PC-9 (cell line): ENCODE measurements around the gene RBM33. TPM values are rescaled to one million over a fixed set of nuclear protein-coding genes. Genes with fewer than 3 reads are reported as not detected.

Source experiments
- BruUV-seq: library from RNA; stranded (reverse); fragments of 400-500 nt; replicated peaks from 2 replicates; lab custom pipeline; 2021; lab: Mats Ljungman, UMichigan
- CTCF ChIA-PET: fragments of 300-600 bp; sonication (Branson Sonifier 250); formaldehyde crosslinking; loops from one replicate; lab custom pipeline; 2022; ENCODE audit warnings: antibody characterized with exemption; lab: Charles Lee
- POLR2A ChIA-PET: fragments of 300-600 bp; sonication (Branson Sonifier 250); formaldehyde crosslinking; loops from one replicate; lab custom pipeline; 2022; ENCODE audit warnings: antibody characterized with exemption; ENCODE audit not compliant: unreplicated experiment; lab: Charles Lee
- DNase-seq, 2 experiments: peaks; one replicate each; pipeline versions ENCODE4 v3.0.0 to v3.0.0-alpha.2; 2015 to 2022; ENCODE audit warnings: mixed read lengths in 1 of 2
- H2AFZ ChIP-seq: fragments of 200-600 bp; sonication (generic); 2 replicates; pipeline ENCODE4 v1.8.1; 2017; ENCODE audit warnings: antibody characterized with exemption
- H3F3A ChIP-seq: fragments of 200-600 bp; sonication (generic); 2 replicates; pipeline ENCODE4 v1.8.1; 2017; ENCODE audit warnings: antibody characterized with exemption, mild to moderate bottlenecking, low read depth; ENCODE audit not compliant: insufficient read depth
- H3K27ac ChIP-seq: fragments of 200-600 bp; sonication (generic); 2 replicates; pipeline ENCODE4 v1.6.1; 2016; ENCODE audit warnings: mixed run types
- H3K27me3 ChIP-seq: fragments of 200-600 bp; sonication (generic); 2 replicates; pipeline ENCODE4 v1.6.1; 2016; ENCODE audit warnings: low read depth, mixed run types; ENCODE audit not compliant: insufficient read depth
- H3K36me3 ChIP-seq: fragments of 200-600 bp; sonication (generic); 2 replicates; pipeline ENCODE4 v1.6.1; 2016; ENCODE audit warnings: low read depth, mixed run types
- H3K4me1 ChIP-seq: fragments of 200-600 bp; sonication (generic); replicated peaks from 2 replicates; pipeline ENCODE4 v1.6.1; 2016; ENCODE audit warnings: mixed run types; ENCODE audit not compliant: insufficient read depth
- H3K4me2 ChIP-seq: fragments of 200-600 bp; sonication (generic); 2 replicates; pipeline ENCODE4 v1.6.1; 2017; ENCODE audit warnings: mixed run types
- H3K4me3 ChIP-seq: fragments of 200-600 bp; sonication (generic); 2 replicates; pipeline ENCODE4 v1.6.1; 2016; ENCODE audit warnings: mixed run types
- H3K79me2 ChIP-seq: fragments of 200-600 bp; sonication (generic); 2 replicates; pipeline ENCODE4 v1.6.1; 2017; ENCODE audit warnings: low read depth, mixed run types
- H3K9me2 ChIP-seq: fragments of 200-600 bp; sonication (generic); 2 replicates; pipeline ENCODE4 v1.8.1; 2017; ENCODE audit warnings: mild to moderate bottlenecking; ENCODE audit not compliant: insufficient read depth
- H3K9me3 ChIP-seq: fragments of 200-600 bp; sonication (generic); 2 replicates; pipeline ENCODE4 v1.8.1; 2016; ENCODE audit warnings: low read depth; ENCODE audit not compliant: insufficient read depth
- H4K20me1 ChIP-seq: fragments of 200-600 bp; sonication (generic); 2 replicates; pipeline ENCODE4 v1.8.1; 2017; ENCODE audit not compliant: insufficient read depth
- EZH2 ChIP-seq: fragments of 200-600 bp; sonication (generic); IDR thresholded peaks from 2 replicates; pipeline ENCODE4 v1.8.0; 2017; ENCODE audit warnings: antibody characterized with exemption, low read depth
- intact Hi-C: fragments of 100-400 bp; cut with micrococcal nuclease; formaldehyde crosslinking; loops from one replicate; pipeline ENCODE4 v1.10.0; 2022; ENCODE audit not compliant: unreplicated experiment
- total RNA-seq: library from RNA; stranded (reverse); gene quantifications from 2 replicates; pipeline ENCODE4 v1.2.3, GENCODE V29; 2021
- TF ChIP-seq, protein P1 (sequence below): fragments of 200-600 bp; sonication (generic); conservative IDR thresholded peaks from 2 replicates; pipeline ENCODE4 v1.6.1; 2017; ENCODE audit warnings: mixed run types, antibody characterized with exemption, mild to moderate bottlenecking, moderate library complexity

RBM33 gene
- total RNA-seq, 1 experiment from 2014 or later: 85.7 TPM

- Histone ChIP-seq H3K4me1 (no peaks in the 10 kb centered on the region), H3K9me2 (no peaks in the 10 kb centered on the region), H3K36me3 (0 out of 2 replicates have a peak, but pooled peaks cover 4% of the 10 kb centered on the region), H3K4me2 (no peak overlapping the region), H3K27ac (0 out of 2 replicates have a peak overlapping the region, but pooled peaks have one; percentile 12), H3K4me3 (no peak overlapping the region), H3K27me3 (no peaks in the 10 kb centered on the region), H3K9me3 (no peaks in the 10 kb centered on the region), H3F3A (peaks cover 7% of the 10 kb centered on the region; the same call in 1 of the 2 replicates), H3K79me2 (peaks cover 95% of the 10 kb centered on the region), H2AFZ (no peak overlapping the region), H4K20me1 (peaks cover 98% of the 10 kb centered on the region)
- DNase-seq: no peak
- ChIA-PET POLR2A (interaction anchor here (0.7 kb wide), 2 partner anchors 12 to 36 kb away, joined by 3 to 4 read pairs; no protein-coding TSS in a partner anchor), CTCF (interaction anchor here (0.7 kb wide), 1 partner anchor 1740 kb away, joined by 3 read pairs; no protein-coding TSS in a partner anchor)
- TF ChIP-seq, protein P1, sequence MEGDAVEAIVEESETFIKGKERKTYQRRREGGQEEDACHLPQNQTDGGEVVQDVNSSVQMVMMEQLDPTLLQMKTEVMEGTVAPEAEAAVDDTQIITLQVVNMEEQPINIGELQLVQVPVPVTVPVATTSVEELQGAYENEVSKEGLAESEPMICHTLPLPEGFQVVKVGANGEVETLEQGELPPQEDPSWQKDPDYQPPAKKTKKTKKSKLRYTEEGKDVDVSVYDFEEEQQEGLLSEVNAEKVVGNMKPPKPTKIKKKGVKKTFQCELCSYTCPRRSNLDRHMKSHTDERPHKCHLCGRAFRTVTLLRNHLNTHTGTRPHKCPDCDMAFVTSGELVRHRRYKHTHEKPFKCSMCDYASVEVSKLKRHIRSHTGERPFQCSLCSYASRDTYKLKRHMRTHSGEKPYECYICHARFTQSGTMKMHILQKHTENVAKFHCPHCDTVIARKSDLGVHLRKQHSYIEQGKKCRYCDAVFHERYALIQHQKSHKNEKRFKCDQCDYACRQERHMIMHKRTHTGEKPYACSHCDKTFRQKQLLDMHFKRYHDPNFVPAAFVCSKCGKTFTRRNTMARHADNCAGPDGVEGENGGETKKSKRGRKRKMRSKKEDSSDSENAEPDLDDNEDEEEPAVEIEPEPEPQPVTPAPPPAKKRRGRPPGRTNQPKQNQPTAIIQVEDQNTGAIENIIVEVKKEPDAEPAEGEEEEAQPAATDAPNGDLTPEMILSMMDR: no peak
- TF ChIP-seq EZH2: no peak
- intact Hi-C loops: no loop called here
- no TSS peak for BruUV-seq
Observed at GRCh38 chr7:155665079-155665956, 20.9 kb downstream of the RBM33 start.

DNA sequence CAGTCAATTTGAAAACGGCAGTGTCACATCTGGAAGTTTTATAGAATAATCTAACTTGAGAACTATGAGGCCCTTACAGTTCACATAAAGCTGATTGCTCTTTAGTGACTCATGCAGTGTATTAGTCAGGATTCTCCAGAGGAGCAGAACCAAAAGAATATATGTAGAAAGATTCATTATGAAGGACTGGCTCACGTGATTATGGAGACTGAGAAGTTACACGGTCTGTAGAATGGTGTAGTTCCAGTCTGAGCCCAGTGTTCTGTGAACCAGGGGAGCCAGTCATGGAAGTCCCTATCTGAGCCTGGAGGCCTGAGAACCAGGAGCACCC lies 21.5 kb downstream of the RBM33 start:
- H3K4me3 ChIP-seq: no peak overlapping the region
- H2AFZ ChIP-seq: no peak overlapping the region
- H3K79me2 ChIP-seq: peaks cover 96% of the 10 kb centered on the region
- no peaks in the 10 kb centered on the region for H3K27me3 ChIP-seq
- H3F3A ChIP-seq: 0 out of 2 replicates have a peak, but pooled peaks cover 3% of the 10 kb centered on the region
- CTCF ChIA-PET: no interaction called here
- H3K9me3 ChIP-seq: no peaks in the 10 kb centered on the region
- no peaks in the 10 kb centered on the region for H3K4me1 ChIP-seq
- H3K4me2 ChIP-seq: no peak overlapping the region
- no peak for DNase-seq
- H3K9me2 ChIP-seq: no peaks in the 10 kb centered on the region
- peaks cover 99% of the 10 kb centered on the region for H4K20me1 ChIP-seq
- POLR2A ChIA-PET: interaction anchor here (0.5 to 0.7 kb wide), 3 partner anchors 13 to 36 kb away, joined by 3 to 6 read pairs (median 4); partner anchors contain the start of gene RBM33
- H3K27ac ChIP-seq: 0 out of 2 replicates have a peak overlapping the region, but pooled peaks have one; percentile 12
- H3K36me3 ChIP-seq: 0 out of 2 replicates have a peak, but pooled peaks cover 4% of the 10 kb centered on the region
- no peak for TF ChIP-seq EZH2
- TF ChIP-seq, protein P1: no peak
- intact Hi-C loops: no loop called here
- BruUV-seq: no TSS peak

DNA sequence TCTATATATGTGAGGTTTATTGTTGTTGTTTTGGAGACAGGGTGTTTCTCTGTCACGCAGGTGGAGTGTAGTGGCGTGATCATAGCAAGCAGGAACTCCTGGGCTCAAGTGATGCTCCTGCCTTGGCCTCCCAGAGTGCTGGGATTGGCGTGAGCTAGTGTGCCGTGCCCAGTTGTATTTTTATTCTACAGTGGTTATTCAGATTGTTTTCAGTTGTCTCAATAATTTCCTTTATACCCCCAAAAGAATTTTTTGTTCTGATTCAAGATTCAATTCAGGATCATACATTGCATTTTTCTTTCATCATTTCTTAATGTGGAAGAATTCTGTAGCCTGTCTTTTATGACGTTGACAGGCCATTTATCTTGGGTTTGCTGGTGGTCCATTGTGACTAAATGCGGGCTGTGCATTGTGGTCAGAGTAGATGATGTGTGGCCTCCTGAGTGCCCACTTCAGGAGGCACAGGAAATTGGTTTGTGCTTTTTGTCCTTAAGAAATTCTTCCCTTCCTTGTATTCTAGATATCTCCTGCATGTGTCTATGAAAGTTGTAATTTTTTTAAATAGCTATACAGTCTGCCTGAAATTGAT lies 22.9 kb downstream of the RBM33 start:
- ChIA-PET CTCF (no interaction called here), POLR2A (no interaction called here)
- no peak for DNase-seq
- H3K9me3 ChIP-seq: no peaks in the 10 kb centered on the region
- H2AFZ ChIP-seq: no peak overlapping the region
- TF ChIP-seq EZH2: no peak
- TF ChIP-seq, protein P1: no peak
- H3K27ac ChIP-seq: no peak overlapping the region
- 0 out of 2 replicates have a peak, but pooled peaks cover 4% of the 10 kb centered on the region for H3K36me3 ChIP-seq
- peaks cover 96% of the 10 kb centered on the region for H3K79me2 ChIP-seq
- H3F3A ChIP-seq: peaks cover 3% of the 10 kb centered on the region; the same call in 1 of the 2 replicates
- no peaks in the 10 kb centered on the region for H3K9me2 ChIP-seq
- H3K4me3 ChIP-seq: no peak overlapping the region
- no peaks in the 10 kb centered on the region for H3K27me3 ChIP-seq
- no peak overlapping the region for H3K4me2 ChIP-seq
- BruUV-seq: no TSS peak
- no peaks in the 10 kb centered on the region for H3K4me1 ChIP-seq
- intact Hi-C loops: no loop called here
- H4K20me1 ChIP-seq: peaks cover 100% of the 10 kb centered on the region
